GM18520 (cell line): ENCODE measurements around the gene SAMD4A.

ENCODE experiments used
- ATAC-seq: cut with Tn5 transposase; IDR thresholded peaks from one replicate; pipeline ENCODE4 v1.9.1; 2021; ENCODE audit not compliant: unreplicated experiment

Gene SAMD4A

GRCh38 chr14:54698966-54699530, 132.1 kb downstream of the SAMD4A start:
- ATAC-seq: no peak

GRCh38 chr14:54699735-54700134, 132.8 kb downstream of the SAMD4A start:
- no peak for ATAC-seq

GRCh38 chr14:54700717-54701116, 133.8 kb downstream of the SAMD4A start:
- no peak for ATAC-seq

DNA sequence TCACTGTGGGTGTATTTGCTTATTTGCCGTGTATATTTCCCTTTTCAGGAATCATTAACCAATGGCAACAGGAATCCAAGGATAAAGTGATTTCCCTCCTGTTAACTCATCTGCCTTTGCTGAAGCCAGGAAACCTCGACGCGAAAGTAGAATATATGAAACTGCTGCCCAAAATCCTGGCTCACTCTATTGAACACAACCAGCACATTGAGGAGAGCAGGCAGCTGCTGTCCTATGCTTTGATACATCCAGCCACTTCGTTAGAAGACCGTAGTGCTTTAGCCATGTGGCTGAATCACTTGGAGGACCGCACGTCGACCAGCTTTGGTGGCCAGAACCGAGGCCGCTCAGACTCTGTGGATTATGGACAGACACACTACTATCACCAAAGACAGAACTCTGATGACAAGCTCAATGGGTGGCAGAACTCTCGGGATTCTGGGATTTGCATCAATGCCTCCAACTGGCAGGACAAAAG, 135.1 kb downstream of the SAMD4A start:
- ATAC-seq: no peak

GRCh38 chr14:54702492-54702891, 135.6 kb downstream of the SAMD4A start:
- no peak for ATAC-seq

- ATAC-seq: no peak
These were observed 136.2 kb downstream of the SAMD4A start for GRCh38 chr14:54703082-54703481.

- no peak for ATAC-seq
These were observed 136.8 kb downstream of the SAMD4A start for GRCh38 chr14:54703724-54704123.

DNA sequence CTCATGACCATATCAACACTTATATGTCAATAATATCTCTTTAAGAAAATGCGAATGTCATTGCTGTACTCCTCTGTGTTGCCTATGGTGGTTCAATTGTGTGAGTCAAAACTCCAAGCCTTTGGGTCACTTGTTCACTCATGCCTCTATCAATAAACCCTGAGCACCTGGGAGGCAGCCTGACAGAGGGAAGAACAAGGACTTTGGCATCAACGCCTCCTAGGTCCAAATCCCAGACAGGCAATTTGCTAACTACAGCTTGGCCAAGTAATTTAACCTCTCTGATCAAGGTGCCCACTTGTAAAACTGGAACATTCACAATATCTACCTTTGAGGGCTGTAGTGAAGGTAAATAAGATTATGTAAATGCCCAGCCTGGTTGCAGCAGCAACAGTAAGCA, 137.8 kb downstream of the SAMD4A start:
- ATAC-seq: no peak

GRCh38 chr14:54706769-54707168, 139.8 kb downstream of the SAMD4A start:
- no peak for ATAC-seq

DNA sequence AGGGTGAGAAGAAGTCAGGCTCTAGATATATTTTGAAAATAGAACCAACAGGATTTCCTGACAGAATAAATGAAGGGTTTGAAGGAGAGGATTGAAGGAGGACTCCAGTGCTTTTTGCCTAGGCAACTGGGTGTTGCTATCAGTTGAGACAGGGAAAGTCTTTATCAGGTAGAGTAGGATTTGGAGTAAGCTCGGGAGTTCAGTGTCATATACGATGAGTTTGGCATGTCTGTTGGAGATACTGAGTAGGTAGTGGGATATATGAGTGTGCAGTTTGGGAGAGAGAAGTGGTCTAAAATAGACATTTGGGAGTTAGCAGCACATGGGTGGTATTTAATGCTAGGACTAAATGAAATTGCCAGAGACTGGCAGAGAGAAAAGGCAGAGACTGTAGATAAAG, 141.2 kb downstream of the SAMD4A start:
- no peak for ATAC-seq

- ATAC-seq: no peak
These were observed 142.1 kb downstream of the SAMD4A start for GRCh38 chr14:54708982-54709381.

GRCh38 chr14:54709444-54709843, 142.5 kb downstream of the SAMD4A start:
- ATAC-seq: peak; percentile 80

DNA sequence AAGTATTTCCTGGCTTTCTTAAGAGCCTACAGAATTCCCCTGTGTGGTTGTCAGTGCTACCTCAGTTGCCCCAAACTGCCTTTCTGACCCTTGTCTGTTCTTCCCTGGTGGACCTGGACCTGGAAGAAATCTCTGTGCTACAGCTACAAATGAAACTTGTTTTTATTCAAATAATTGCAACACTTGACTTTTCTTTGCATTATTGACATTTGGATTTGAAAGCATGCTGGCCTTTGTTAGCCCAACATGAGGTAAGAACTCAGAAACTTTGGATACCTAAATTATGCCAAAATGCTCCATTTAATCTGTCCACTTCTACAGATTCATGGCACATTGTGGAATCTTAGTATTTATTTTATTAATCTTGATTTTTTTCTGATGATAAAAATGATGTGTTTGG, 142.9 kb downstream of the SAMD4A start:
- ATAC-seq: no peak

GRCh38 chr14:54711312-54711711, 144.4 kb downstream of the SAMD4A start:
- ATAC-seq: no peak

- ATAC-seq: no peak
These were observed 145.0 kb downstream of the SAMD4A start for GRCh38 chr14:54711812-54712464.

- no peak for ATAC-seq
These were observed 145.7 kb downstream of the SAMD4A start for GRCh38 chr14:54712465-54713200.

DNA sequence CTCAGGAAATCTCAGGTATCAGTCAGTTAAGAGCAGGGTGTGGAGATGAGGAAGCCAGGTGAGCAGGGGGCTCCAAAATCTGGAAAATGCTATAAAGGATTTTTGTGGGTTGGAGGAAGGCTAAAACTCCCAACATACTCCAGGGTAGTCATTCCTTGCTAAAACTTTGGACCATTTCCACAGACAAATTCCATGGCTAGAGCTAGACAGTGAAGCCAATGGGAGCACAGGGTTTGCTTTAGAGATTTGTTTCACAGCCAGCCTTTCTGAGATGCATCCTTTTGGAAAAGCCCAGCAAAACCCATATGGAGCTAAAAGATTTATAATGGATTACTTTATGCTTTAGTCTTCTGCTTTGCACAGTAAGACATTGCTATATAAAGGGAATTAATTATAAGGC, 146.5 kb downstream of the SAMD4A start:
- no peak for ATAC-seq

- ATAC-seq: no peak
These were observed 148.3 kb downstream of the SAMD4A start for GRCh38 chr14:54715239-54715638.

GRCh38 chr14:54715811-54716210, 148.9 kb downstream of the SAMD4A start:
- no peak for ATAC-seq

- no peak for ATAC-seq
These were observed 149.9 kb downstream of the SAMD4A start for GRCh38 chr14:54716862-54717261.

- ATAC-seq: no peak
These were observed 151.1 kb downstream of the SAMD4A start for GRCh38 chr14:54718046-54718445.

GRCh38 chr14:54719406-54719805, 152.5 kb downstream of the SAMD4A start:
- no peak for ATAC-seq
